ENCODE data around the gene TRAIP.

- TF ChIP-seq POLR2A (IDR thresholded peaks at IDR 0.05) (no peak), POLR2AphosphoS5 (IDR thresholded peaks at IDR 0.05) (no peak)
- TF ChIP-seq, protein P1, sequence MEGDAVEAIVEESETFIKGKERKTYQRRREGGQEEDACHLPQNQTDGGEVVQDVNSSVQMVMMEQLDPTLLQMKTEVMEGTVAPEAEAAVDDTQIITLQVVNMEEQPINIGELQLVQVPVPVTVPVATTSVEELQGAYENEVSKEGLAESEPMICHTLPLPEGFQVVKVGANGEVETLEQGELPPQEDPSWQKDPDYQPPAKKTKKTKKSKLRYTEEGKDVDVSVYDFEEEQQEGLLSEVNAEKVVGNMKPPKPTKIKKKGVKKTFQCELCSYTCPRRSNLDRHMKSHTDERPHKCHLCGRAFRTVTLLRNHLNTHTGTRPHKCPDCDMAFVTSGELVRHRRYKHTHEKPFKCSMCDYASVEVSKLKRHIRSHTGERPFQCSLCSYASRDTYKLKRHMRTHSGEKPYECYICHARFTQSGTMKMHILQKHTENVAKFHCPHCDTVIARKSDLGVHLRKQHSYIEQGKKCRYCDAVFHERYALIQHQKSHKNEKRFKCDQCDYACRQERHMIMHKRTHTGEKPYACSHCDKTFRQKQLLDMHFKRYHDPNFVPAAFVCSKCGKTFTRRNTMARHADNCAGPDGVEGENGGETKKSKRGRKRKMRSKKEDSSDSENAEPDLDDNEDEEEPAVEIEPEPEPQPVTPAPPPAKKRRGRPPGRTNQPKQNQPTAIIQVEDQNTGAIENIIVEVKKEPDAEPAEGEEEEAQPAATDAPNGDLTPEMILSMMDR (IDR thresholded peaks at IDR 0.05), result no peak
These were observed 21.4 kb upstream of the TRAIP start for GRCh38 chr3:49877716-49878115.

Measured in prostate gland (tissue), 2 donors.